GDM1 (cell line): ENCODE data around the gene GFPT1.

Source experiments
- DNase-seq: peaks from one replicate; lab custom pipeline; 2025; lab: John Stamatoyannopoulos, UW

Gene GFPT1

GRCh38 chr2:69316550-69316949 is 70.5 kb downstream of the GFPT1 start:
- no peak for DNase-seq

GRCh38 chr2:69315160-69315761 is 71.8 kb downstream of the GFPT1 start:
- no peak for DNase-seq

GRCh38 chr2:69311024-69311416 is 76.0 kb downstream of the GFPT1 start:
- no peak for DNase-seq

GRCh38 chr2:69310111-69311023 is 76.7 kb downstream of the GFPT1 start:
- no peak for DNase-seq

- no peak for DNase-seq
These were observed 77.5 kb downstream of the GFPT1 start for GRCh38 chr2:69309351-69310110.

- no peak for DNase-seq
These were observed 78.7 kb downstream of the GFPT1 start for GRCh38 chr2:69308338-69308737.

- DNase-seq, result no peak
These were observed 79.4 kb downstream of the GFPT1 start for GRCh38 chr2:69307579-69308064.

GRCh38 chr2:69306822-69307578 is 80.0 kb downstream of the GFPT1 start:
- DNase-seq, result peak; percentile 80

GRCh38 chr2:69306393-69306821 is 80.6 kb downstream of the GFPT1 start:
- DNase-seq, result no peak

- no peak for DNase-seq
These were observed 81.2 kb downstream of the GFPT1 start for GRCh38 chr2:69305712-69306392.

GRCh38 chr2:69305166-69305565 is 81.9 kb downstream of the GFPT1 start:
- no peak for DNase-seq

GRCh38 chr2:69304656-69305055 is 82.4 kb downstream of the GFPT1 start:
- DNase-seq, result no peak

- DNase-seq, result no peak
These were observed 86.4 kb downstream of the GFPT1 start for GRCh38 chr2:69300650-69301049.

GRCh38 chr2:69299772-69300516 is 87.1 kb downstream of the GFPT1 start:
- no peak for DNase-seq

- no peak for DNase-seq
These were observed 88.2 kb downstream of the GFPT1 start for GRCh38 chr2:69298862-69299261.

- peak; percentile 34 for DNase-seq
These were observed 88.8 kb downstream of the GFPT1 start for GRCh38 chr2:69298261-69298660.

- no peak for DNase-seq
These were observed 89.8 kb downstream of the GFPT1 start for GRCh38 chr2:69297216-69297615.

GRCh38 chr2:69296421-69296820 is 90.6 kb downstream of the GFPT1 start:
- no peak for DNase-seq

- DNase-seq, result no peak
These were observed 94.8 kb downstream of the GFPT1 start for GRCh38 chr2:69292256-69292655.

- no peak for DNase-seq
These were observed 95.3 kb downstream of the GFPT1 start for GRCh38 chr2:69291721-69292120.
